Stimulated activated CD4-positive, alpha-beta T cell treated with anti-CD3 and anti-CD28 coated beads, Interleukin-4, amount 100 ng/mL, for 1 hour (primary cell): ENCODE measurements around the gene HOXD10.

ENCODE experiments used
- DNase-seq: peaks from one replicate; pipeline ENCODE4 v3.0.0-alpha.2; 2020

Gene HOXD10

GRCh38 chr2:176082824-176083751, 33.5 kb upstream of the HOXD10 start:
- DNase-seq = no peak

GRCh38 chr2:176083796-176084261, 32.7 kb upstream of the HOXD10 start, which contains the start of gene EVX2:
Gene EVX2 (minus strand): TSS chr2:176083962. CDS start chr2:176083776, 186 bp downstream.
- DNase-seq = no peak

DNA sequence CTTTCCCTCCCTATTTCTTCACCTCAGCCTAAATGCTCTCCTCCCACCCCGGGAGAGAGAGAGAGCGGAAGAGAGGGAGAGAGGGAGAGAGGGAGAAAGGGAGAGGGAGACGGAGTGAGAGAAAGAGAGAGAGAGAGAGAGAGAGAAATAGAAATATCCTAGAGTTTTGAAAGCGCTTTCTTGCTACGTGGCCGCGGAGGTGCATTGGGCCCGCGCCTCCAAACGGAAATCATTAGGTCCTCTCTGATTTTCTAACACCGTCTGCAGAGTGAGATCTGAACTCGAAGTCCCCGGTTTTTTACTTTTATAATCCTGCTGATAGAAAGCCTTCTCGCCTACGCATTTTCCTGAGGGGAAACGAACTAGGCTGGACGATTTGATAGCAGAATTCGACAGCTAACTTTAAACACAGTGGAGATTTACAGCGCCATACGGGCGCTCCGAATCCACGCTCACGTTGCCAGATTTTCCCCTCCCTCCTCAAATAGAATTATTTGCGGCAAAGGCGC, 31.9 kb upstream of the HOXD10 start:
- no peak for DNase-seq

GRCh38 chr2:176085120-176085788, 31.3 kb upstream of the HOXD10 start:
- DNase-seq = no peak

DNA sequence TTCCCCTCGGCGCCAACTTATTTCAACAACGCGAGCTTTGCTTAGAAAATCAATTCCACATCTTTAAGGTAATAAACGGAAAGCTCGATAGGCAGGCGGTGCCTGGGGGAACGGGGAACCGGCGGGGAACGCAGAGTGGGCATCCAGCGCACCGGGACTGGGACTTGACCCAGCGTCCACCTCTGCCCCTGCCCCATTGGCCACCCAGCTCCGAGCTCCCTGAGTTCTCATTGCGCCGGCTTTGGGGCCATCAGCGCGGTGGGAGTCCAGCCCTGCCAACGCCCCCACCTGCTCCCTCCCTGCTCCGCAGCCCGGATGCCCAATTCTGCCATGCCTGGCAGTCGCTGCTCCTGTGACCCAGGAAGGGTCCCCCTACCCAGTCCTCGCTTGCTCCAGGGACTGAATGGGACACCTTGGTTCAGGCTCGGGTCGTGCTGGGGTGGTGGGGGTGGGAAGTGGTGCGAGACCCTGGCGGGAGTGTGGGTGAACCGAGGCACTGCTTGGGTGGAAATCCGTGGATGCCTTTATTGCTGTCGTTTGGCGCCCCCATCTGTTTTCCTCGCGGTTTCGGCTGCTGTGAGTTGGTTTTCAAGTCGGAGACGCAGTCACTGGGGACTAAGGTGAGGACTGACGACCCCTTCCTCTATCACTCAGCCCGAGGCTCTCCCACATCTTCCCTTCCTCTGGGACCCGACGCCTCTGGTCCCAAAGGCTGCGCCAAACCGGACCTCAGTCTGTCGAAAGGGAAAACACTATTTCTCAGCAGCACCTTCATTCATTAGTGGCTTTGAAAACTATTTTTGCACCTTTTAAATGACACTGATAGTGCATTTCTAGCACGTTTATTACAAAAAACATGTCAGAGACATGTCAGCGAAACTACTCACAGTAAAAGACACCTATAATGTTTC, 30.5 kb upstream of the HOXD10 start:
- DNase-seq = no peak

DNA sequence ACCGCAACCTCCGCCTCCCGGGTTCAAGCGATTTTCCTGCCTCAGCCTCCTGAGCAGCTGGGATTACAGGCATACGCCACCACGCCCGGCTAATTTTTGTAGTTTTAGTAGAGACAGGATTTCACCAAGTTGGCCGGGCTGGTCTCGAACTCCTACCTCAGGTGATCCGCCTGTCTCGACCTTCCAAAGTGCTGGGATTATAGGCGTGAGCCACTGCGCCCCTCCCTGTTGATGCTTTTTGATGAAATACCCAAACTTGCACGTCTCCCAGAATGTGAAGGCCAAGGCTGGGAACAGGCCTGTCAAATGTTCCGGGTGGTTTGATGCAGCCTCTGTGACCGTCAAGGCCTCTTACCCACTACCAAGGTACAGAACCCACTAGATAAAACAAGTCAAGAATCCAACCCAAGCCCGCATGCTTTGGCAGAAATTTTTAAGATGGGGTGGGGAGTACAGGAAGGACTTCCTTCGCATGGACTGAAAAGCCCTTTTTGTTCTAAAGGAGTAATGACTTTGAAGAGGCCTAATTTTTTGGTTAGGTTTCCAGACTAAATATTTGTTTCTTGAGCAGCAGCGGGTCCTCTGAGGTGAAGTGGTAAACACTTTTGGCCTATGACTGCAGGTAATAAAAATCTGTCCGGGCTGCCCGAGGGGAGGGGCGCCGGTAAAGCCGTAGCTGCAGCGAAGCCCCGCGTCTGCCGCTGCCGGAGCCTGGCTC, 29.1 kb upstream of the HOXD10 start:
- DNase-seq = no peak

- DNase-seq = no peak
Measured at GRCh38 chr2:176088048-176088936, 28.3 kb upstream of the HOXD10 start.

DNA sequence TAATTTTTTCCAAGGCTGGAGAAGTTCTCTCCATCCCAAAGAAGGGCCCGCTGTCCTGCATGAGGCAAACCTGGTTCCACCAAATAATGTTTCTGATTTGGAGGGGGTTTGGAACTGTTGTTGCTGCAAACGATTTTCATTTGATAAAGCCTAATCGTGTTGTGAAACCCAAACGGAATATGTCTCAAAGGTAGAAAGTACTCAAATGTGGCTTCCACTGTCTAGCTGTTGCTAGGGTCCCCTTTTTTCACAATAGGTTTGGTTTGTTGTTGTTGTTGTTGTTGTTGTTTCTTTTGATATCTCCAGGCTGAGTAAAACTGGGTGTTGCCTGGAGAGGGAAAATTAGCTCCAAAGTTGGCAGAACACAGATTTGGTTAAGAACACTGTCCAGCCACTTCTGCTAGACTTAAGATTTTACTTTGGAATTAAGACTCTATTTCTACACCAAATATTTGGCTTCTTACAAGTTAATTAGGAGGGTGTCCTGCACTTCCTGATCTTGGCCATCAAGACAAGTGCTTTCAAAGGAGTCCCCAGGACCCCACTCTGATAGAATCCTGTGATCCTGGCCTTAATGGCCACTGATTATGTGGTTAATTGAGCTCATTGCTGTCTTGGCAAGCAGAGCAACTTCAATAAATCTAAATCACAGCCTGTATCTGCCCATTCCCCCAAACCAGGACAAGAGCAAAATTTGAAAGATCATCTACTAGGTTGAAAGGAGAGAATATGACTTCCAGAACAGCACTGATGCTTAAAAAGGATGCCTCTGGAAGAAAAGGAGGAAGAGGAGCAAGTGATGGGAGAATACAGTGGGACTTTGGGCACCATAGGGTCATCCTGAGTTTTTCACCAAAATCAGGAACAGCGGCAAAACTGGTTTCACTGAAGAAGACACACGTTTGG, 27.4 kb upstream of the HOXD10 start:
- no peak for DNase-seq

DNA sequence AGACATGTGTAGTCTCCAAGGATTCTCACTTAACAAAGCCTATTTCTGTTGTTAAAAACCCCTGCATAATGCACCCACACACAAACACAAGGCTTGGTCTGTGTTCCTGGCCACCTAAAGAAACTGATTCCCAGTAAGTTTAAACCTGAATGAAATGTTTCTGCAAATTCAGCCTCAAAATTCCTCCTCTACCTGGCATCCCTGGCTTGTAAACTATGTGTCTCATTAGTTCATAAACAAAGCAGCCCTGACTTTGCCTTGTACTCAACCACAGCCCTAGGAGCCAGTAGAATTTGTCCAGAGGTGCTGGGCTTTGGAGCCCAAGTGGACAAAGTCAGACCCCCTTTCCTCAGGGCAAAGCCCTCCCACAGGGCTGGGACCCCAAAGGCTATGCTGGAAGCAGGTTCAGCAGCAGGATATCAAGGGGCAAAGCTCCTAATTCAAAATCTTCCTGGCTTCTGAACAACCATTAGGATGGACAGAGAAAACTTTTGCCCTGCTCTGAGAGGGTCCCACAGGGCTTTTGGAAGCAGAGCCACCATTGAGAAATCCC, 26.7 kb upstream of the HOXD10 start:
- DNase-seq = no peak

- DNase-seq = no peak
Measured at GRCh38 chr2:176090862-176091261, 25.7 kb upstream of the HOXD10 start.

GRCh38 chr2:176091329-176092258, 25.0 kb upstream of the HOXD10 start:
- DNase-seq = no peak

DNA sequence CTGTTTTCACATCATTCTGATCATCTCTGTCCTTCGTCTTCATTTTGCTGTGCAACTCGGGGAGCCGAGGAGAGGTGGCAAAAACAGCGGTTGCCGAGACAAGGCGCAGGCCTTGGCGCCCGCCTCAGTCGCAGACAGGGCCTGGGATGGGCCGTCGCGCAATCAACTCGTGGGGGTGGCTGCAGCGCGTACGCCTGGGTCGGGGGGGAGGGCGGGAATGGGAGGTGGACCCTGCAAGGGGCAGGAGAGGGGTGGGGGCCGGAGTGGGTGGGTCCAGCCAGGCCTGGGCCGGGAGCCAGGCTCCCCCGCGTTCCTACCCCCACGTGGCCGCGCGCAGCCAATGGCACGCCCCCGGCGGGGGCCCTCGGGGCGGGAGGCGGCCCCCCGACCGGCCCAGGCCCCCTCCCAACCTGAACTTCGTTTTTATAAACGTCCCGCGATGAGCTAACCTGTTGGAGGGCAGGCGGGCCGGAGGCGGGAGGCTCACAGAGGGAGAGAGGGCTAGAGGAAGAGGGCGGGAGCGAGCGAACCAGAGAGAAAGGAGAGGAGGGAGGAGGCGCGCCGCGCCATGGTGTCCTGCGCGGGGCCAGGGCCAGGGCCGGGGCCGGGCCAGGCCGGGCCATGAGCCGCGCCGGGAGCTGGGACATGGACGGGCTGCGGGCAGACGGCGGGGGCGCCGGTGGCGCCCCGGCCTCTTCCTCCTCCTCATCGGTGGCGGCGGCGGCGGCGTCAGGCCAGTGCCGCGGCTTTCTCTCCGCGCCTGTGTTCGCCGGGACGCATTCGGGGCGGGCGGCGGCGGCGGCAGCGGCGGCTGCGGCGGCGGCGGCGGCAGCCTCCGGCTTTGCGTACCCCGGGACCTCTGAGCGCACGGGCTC, 24.1 kb upstream of the HOXD10 start, which contains the start of gene HOXD13:
HOXD13 (plus strand) TSS at position 452 of the 875 bp plus-strand sequence; CDS start at position 622, 170 bp downstream.
- no peak for DNase-seq

GRCh38 chr2:176093145-176093897, 23.3 kb upstream of the HOXD10 start:
- no peak for DNase-seq

DNA sequence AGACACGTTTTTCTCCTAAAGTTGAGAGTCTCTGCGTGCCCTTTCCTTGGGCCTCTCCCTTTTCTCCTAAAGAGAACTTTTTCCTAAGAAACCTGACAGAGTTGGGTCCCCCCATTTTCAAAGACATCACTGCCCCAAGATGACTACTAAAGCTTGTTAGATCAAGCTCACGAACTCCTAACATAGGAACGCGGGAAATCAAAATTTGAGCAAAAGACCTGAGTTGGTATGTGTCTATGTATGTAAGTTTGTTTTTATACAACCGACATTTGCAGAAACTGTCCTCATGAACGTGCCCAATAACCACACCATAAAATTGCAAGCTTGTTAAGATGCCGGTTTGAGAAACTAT, 22.7 kb upstream of the HOXD10 start:
- DNase-seq = no peak

DNA sequence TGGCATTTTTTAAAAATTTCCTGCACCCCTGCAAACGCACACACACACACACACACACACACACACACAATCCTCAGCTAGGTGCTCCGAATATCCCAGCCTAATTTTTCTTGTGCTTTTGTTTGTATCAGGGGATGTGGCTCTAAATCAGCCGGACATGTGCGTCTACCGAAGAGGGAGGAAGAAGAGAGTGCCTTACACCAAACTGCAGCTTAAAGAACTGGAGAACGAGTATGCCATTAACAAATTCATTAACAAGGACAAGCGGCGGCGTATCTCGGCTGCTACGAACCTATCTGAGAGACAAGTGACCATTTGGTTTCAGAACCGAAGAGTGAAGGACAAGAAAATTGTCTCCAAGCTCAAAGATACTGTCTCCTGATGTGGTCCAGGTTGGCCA, 22.2 kb upstream of the HOXD10 start:
- DNase-seq = no peak

GRCh38 chr2:176095421-176095820, 21.2 kb upstream of the HOXD10 start:
- DNase-seq = no peak
